Mammary epithelial cell (primary cell): Measurements from ENCODE around the gene SFXN1.

Source experiments
- CTCF ChIP-seq, 2 donors: IDR thresholded peaks in 1 of 2; conservative IDR thresholded peaks in 1 of 2; 2 replicates each; pipeline ENCODE4 v1.5.1; 2011 to 2012; ENCODE audit warnings: inconsistent platforms in 2 of 2, low read length in 2 of 2, mild to moderate bottlenecking in 2 of 2, control low read depth in 1 of 2, low read depth in 1 of 2; ENCODE audit not compliant: insufficient read depth in 1 of 2; ENCODE audit errors: extremely low read depth in 1 of 2
- EZH2 ChIP-seq: IDR thresholded peaks from 2 replicates; pipeline ENCODE4 v1.6.1; 2012; ENCODE audit warnings: low read length, inconsistent platforms, borderline replicate concordance

- no peak for TF ChIP-seq CTCF (conservative IDR thresholded peaks at IDR 0.05 in 1 of 2, IDR thresholded peaks at IDR 0.05 in 1 of 2; ENCODE audit: extremely low read depth in 1 of 2, insufficient read depth in 1 of 2, low read depth in 1 of 2, low read length in 2 of 2)
- no peak for TF ChIP-seq EZH2
Observed at GRCh38 chr5:175479125-175479881, 943 bp downstream of the SFXN1 start.
